ENCODE measurements around the gene FLCN.

DNA sequence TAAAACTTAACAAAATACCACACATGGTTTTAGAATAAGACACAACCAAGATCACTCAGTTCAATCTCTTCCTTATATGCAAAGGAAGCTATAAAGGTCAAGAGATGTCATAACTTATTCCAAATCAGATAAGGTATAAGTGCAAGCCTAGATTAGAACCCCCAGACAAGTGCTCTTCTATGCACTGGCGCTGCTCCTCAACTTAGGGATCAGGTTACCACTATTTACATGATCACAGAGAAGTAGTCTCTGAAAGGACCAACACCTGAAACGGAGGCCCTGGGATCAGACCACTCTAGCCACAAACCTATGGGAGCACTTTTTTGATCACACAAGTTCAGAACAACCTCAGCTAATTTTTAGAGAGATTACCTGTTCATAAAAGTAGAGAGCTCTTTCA is 27.5 kb upstream of the FLCN start:
- TF ChIP-seq, protein P1, sequence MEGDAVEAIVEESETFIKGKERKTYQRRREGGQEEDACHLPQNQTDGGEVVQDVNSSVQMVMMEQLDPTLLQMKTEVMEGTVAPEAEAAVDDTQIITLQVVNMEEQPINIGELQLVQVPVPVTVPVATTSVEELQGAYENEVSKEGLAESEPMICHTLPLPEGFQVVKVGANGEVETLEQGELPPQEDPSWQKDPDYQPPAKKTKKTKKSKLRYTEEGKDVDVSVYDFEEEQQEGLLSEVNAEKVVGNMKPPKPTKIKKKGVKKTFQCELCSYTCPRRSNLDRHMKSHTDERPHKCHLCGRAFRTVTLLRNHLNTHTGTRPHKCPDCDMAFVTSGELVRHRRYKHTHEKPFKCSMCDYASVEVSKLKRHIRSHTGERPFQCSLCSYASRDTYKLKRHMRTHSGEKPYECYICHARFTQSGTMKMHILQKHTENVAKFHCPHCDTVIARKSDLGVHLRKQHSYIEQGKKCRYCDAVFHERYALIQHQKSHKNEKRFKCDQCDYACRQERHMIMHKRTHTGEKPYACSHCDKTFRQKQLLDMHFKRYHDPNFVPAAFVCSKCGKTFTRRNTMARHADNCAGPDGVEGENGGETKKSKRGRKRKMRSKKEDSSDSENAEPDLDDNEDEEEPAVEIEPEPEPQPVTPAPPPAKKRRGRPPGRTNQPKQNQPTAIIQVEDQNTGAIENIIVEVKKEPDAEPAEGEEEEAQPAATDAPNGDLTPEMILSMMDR (IDR thresholded peaks at IDR 0.05; ENCODE audit: borderline replicate concordance, extremely low read depth, low read length, poor library complexity, severe bottlenecking), result no peak
- no peak for TF ChIP-seq EZH2 (IDR thresholded peaks at IDR 0.05; ENCODE audit: borderline replicate concordance, low read depth, low read length, severe bottlenecking)

Measured in DND-41 (cell line).